Right lobe of liver (tissue), 4 donors: Measurements from ENCODE around the gene APBA2.

ENCODE experiments used
- CTCF ChIP-seq, 4 donors: fragments of 200-600 bp in 3 of 4; fragments of 450-650 bp in 1 of 4; IDR thresholded peaks; one replicate each; pipeline versions ENCODE4 v1.5.1 to v1.8.0; 2016 to 2022; ENCODE audit warnings: antibody characterized with exemption in 4 of 4, mild to moderate bottlenecking in 2 of 4
- POLR2A ChIP-seq: fragments of 450-650 bp; IDR thresholded peaks from one replicate; pipeline ENCODE4 v1.6.1; 2017; ENCODE audit warnings: antibody characterized with exemption, mild to moderate bottlenecking
- donor health status: DM: no; HTN: no; CAD: no.
- donor health status: DM: no; HTN: no; CAD: no.
- donor health status: DM: no; HTN: yes; CAD: no.

GRCh38 chr15:29126821-29127461, 241.2 kb downstream of the APBA2 start:
- TF ChIP-seq CTCF (IDR thresholded peaks at IDR 0.05): no peak
- TF ChIP-seq POLR2A: no peak
